ENCODE results near the gene ARL13A.

Gene ARL13A

DNA sequence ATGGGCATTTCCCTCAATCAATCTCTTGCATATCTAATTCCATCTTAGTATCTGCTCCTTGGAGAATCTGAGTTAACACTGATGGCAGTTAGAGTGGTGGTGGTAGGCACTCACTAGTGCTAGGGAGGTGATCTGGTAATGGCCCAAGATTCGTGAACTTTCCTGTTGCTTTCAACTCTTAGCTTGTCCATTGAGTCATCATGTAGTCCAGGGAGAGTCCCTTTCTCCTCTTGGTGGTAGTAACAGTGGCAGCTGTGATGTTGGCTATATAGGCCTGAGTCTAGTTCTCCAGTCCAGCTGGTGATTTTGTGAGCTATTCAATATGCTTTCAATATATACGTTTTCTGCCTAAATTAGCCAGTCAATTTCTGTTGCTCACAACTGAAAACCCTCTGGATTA lies 33.7 kb upstream of the ARL13A start:
- TF ChIP-seq, protein P1, sequence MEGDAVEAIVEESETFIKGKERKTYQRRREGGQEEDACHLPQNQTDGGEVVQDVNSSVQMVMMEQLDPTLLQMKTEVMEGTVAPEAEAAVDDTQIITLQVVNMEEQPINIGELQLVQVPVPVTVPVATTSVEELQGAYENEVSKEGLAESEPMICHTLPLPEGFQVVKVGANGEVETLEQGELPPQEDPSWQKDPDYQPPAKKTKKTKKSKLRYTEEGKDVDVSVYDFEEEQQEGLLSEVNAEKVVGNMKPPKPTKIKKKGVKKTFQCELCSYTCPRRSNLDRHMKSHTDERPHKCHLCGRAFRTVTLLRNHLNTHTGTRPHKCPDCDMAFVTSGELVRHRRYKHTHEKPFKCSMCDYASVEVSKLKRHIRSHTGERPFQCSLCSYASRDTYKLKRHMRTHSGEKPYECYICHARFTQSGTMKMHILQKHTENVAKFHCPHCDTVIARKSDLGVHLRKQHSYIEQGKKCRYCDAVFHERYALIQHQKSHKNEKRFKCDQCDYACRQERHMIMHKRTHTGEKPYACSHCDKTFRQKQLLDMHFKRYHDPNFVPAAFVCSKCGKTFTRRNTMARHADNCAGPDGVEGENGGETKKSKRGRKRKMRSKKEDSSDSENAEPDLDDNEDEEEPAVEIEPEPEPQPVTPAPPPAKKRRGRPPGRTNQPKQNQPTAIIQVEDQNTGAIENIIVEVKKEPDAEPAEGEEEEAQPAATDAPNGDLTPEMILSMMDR (IDR thresholded peaks at IDR 0.05), result no peak
- DNase-seq (ENCODE audit: low spot score), result no peak
- Histone ChIP-seq H3K4me3 (no peak overlapping the region), H3K27ac (no peak overlapping the region)

DNA sequence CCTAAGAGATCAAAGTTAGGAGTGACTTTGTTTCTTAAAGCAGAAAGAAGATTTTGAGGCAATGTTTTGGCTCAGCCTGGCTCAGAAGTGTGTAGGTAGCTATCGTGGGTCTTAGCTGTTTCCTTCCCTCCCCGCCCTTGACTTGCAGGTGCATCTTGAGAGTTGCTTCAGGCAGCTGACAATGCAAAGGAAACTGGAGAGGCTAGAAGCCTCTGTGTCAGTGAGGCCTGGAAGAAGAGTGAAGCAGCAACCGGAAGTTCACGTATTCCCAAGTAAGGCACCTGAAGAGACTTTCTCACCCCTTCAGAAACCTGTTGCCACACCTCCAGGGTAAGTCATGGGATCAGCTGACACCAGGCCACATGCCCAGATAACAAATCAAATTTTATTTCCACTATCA lies 30.2 kb upstream of the ARL13A start:
- DNase-seq (ENCODE audit: low spot score), result no peak
- Histone ChIP-seq H3K4me3 (no peak overlapping the region), H3K27ac (no peak overlapping the region)
- TF ChIP-seq, protein P1 (IDR thresholded peaks at IDR 0.05), result no peak

DNA sequence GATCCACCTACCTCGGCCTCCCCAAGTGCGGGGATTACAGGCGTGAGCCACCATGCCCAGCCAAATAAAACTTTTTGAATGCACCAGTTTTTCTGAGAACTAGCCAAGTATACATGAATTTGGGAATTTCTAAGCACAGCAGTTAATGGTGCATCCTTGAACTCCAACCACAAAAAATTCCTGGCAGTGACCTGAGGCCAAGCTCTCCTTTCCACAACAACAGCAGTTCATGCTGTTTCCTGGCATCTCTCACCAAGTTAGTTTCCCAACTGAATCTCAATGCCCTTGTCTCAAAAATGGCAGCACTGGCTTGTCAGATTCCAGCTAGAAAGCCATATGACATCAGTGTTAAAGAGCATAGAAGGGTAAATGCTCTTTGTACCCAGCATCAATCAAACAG lies 24.9 kb upstream of the ARL13A start:
- no peak overlapping the region for H3K27ac ChIP-seq
- no peak overlapping the region for H3K4me3 ChIP-seq
- DNase-seq (ENCODE audit: low spot score), result no peak
- TF ChIP-seq, protein P1 (IDR thresholded peaks at IDR 0.05), result no peak

DNA sequence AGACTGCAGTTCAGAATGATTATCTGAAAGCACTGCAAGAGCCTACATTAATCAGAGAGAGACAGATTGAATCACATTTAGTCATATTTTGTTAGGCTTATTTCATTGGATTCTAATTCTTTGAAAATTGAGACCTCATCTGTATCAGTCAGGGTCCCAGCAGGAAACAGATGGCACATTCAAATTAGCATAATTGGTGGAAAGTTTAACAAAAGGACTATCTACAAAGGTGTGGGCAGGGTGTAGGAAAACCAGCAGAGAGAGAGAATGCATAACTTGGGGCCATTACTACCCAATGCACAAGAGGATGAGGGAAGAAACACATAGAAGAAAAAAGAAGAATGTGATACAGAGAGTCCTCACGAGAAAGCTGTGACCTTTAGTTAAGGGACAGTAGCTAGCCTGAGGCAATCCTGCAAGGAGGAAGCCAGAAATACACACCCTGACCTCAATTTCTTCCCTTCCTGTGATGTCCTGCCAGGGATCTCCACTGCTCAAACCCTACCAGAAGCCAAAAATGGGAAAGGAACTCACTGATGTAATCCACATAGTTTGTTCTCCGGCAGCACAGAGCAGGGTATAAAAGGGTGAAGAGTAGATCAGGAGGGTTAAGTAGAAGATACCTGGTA lies 23.1 kb upstream of the ARL13A start:
- H3K4me3 ChIP-seq, result no peak overlapping the region
- H3K27ac ChIP-seq, result no peak overlapping the region
- no peak for DNase-seq (ENCODE audit: low spot score)
- TF ChIP-seq, protein P1 (IDR thresholded peaks at IDR 0.05), result no peak

DNA sequence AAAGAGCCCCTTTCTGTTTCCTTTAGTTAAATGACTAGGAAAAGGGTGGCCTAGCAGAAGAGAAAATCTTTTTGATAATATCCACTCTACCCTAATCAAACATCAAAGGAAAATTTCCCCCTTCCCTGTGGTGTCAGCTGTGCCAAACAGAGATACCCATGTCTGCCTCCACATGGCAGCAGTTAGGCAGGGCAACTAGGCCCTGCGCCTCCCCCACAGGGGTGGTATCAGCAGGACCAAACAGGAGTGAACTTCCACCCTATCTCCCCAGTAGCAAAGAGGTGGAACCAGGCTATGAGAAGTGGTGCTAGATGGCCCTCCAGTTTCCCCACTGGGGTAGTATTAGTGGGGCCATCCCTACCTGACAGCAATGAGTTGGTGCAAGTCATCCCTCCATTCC lies 21.0 kb upstream of the ARL13A start:
- Histone ChIP-seq H3K27ac (no peak overlapping the region), H3K4me3 (no peak overlapping the region)
- DNase-seq (ENCODE audit: low spot score), result no peak
- TF ChIP-seq, protein P1 (IDR thresholded peaks at IDR 0.05), result no peak

DNA sequence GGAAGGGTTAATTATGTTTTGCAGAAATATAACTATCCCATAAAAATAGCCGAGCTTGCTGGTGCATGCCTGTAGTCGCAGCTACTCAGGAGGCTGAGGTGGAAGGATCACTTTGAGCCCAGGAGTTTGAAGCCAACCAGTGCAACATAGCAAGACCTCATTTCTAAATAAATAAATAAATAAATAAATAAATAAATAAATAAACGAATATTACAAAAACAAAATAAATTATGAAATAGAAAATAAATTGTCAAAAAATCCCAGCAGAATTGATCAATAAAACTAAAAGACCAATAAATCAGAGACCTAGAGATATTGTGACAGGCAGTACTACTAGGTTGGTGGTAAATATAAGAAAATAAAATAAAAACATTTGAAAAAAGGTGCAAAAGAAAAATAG lies 6.7 kb upstream of the ARL13A start:
- TF ChIP-seq, protein P1 (IDR thresholded peaks at IDR 0.05), result no peak
- DNase-seq (ENCODE audit: low spot score), result no peak
- no peak overlapping the region for H3K4me3 ChIP-seq
- H3K27ac ChIP-seq, result no peak overlapping the region

DNA sequence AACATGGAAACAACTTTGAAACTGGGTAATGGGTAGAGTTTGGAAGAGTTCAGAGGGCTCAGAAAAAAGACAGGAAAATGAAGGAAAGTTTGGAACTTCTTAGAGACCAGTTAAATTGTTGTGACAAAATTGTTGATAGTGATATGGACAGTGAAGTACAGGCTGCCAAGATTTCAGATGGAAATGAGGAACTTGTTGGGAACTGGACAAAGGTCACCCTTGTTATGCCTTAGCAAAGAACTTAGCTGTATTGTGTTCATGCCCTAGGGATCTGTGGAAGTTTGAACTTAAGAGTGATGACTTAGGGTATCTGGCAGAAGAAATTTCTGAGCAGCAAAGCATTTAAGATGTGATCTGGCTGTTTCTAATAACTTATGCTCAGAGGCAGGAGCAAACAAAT lies 5.1 kb upstream of the ARL13A start:
- TF ChIP-seq, protein P1 (IDR thresholded peaks at IDR 0.05), result no peak
- H3K4me3 ChIP-seq, result no peak overlapping the region
- H3K27ac ChIP-seq, result no peak overlapping the region
- DNase-seq (ENCODE audit: low spot score), result no peak
